CD4-positive, alpha-beta T cell treated with Interleukin-10 for 1 hour (primary cell): Measurements from ENCODE around the gene PACSIN3.

ENCODE experiments used
- DNase-seq: peaks from one replicate; pipeline ENCODE4 v3.0.0-alpha.2; 2020

The PACSIN3 gene

GRCh38 chr11:47152126-47152952 lies 33.9 kb downstream of the PACSIN3 start:
- no peak for DNase-seq

GRCh38 chr11:47149782-47150181 lies 36.5 kb downstream of the PACSIN3 start:
- DNase-seq: no peak

GRCh38 chr11:47148903-47149531 lies 37.2 kb downstream of the PACSIN3 start:
- DNase-seq: no peak

GRCh38 chr11:47148270-47148669 lies 38.0 kb downstream of the PACSIN3 start:
- DNase-seq: no peak

- no peak for DNase-seq
These were observed 38.6 kb downstream of the PACSIN3 start for GRCh38 chr11:47147681-47148080.

GRCh38 chr11:47147250-47147649 lies 39.0 kb downstream of the PACSIN3 start:
- no peak for DNase-seq

- no peak for DNase-seq
These were observed 41.7 kb downstream of the PACSIN3 start for GRCh38 chr11:47144541-47144940.

- DNase-seq: no peak
These were observed 42.9 kb downstream of the PACSIN3 start for GRCh38 chr11:47143322-47143721.

- no peak for DNase-seq
These were observed 46.4 kb downstream of the PACSIN3 start for GRCh38 chr11:47139878-47140277.

GRCh38 chr11:47137476-47137875 lies 48.8 kb downstream of the PACSIN3 start:
- no peak for DNase-seq

- no peak for DNase-seq
These were observed 49.3 kb downstream of the PACSIN3 start for GRCh38 chr11:47136921-47137320.

- no peak for DNase-seq
These were observed 49.9 kb downstream of the PACSIN3 start for GRCh38 chr11:47136327-47136726.

GRCh38 chr11:47132981-47133380 lies 53.3 kb downstream of the PACSIN3 start:
- no peak for DNase-seq

GRCh38 chr11:47132490-47132889 lies 53.7 kb downstream of the PACSIN3 start:
- no peak for DNase-seq

- no peak for DNase-seq
These were observed 55.1 kb downstream of the PACSIN3 start for GRCh38 chr11:47131136-47131535.

GRCh38 chr11:47130543-47130942 lies 55.7 kb downstream of the PACSIN3 start:
- no peak for DNase-seq
